AG09319 (cell line): Measurements from ENCODE around the gene CTDSPL.

Experiments
- DNase-seq: peaks from one replicate; pipeline ENCODE4 v3.0.0-alpha.2; 2010; ENCODE audit warnings: low read depth; ENCODE audit errors: extremely low read depth
- CTCF ChIP-seq: IDR thresholded peaks from 2 replicates; pipeline ENCODE4 v1.5.1; 2011; ENCODE audit warnings: low read depth, mild to moderate bottlenecking, inconsistent platforms, low read length, moderate library complexity

Gene CTDSPL

GRCh38 chr3:38003371-38003816 lies 141.7 kb downstream of the CTDSPL start:
- DNase-seq, result no peak
- peak; percentile 85 for TF ChIP-seq CTCF

GRCh38 chr3:38003817-38004414 lies 142.2 kb downstream of the CTDSPL start:
- DNase-seq, result no peak
- no peak for TF ChIP-seq CTCF

- no peak for DNase-seq
These were observed 142.9 kb downstream of the CTDSPL start for GRCh38 chr3:38004415-38005075.

GRCh38 chr3:38005076-38006020 lies 143.7 kb downstream of the CTDSPL start:
- no peak for DNase-seq
- no peak for TF ChIP-seq CTCF

More at GRCh38 chr3:38004415-38005075, 142.9 kb downstream of the CTDSPL start:
- TF ChIP-seq CTCF, result peak; percentile 74

- TF ChIP-seq CTCF, result no peak
These were observed 144.4 kb downstream of the CTDSPL start for GRCh38 chr3:38006031-38006430.

GRCh38 chr3:38006445-38006995 lies 144.8 kb downstream of the CTDSPL start:
- no peak for DNase-seq
- no peak for TF ChIP-seq CTCF

More at GRCh38 chr3:38006031-38006430, 144.4 kb downstream of the CTDSPL start:
- no peak for DNase-seq
